HG03571 (cell line): Measurements from ENCODE around the gene RALGPS2.

Experiments
- ATAC-seq: cut with Tn5 transposase; IDR thresholded peaks from one replicate; pipeline ENCODE4 v1.9.1; 2021; ENCODE audit not compliant: unreplicated experiment

RALGPS2 gene

GRCh38 chr1:178960482-178961240, 235.6 kb downstream of the RALGPS2 start:
- ATAC-seq: no peak

DNA sequence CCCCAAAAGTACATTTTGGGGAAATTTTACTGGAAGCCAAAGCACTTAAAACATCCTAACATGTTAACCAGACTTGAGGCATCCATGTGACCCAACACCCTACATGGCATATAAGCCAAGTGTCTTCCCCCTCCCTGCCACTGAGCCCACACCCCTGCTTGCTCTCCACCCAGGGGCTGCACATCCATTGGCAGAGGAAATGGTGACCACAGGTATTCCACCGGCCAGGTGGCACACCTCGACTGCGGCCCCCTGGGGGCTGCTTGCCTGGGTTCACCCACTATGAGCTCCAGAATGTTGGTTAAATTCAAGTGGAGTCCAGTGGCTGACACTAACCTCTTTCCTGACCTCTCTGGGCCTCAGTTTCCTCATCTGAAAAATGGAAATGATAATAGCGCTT, 236.3 kb downstream of the RALGPS2 start:
- ATAC-seq: no peak

- no peak for ATAC-seq
These were observed 236.8 kb downstream of the RALGPS2 start for GRCh38 chr1:178961868-178962267.

GRCh38 chr1:178962853-178963711, 238.0 kb downstream of the RALGPS2 start:
- no peak for ATAC-seq

- ATAC-seq: no peak
These were observed 239.7 kb downstream of the RALGPS2 start for GRCh38 chr1:178964469-178965330.

GRCh38 chr1:178966312-178966711, 241.3 kb downstream of the RALGPS2 start:
- no peak for ATAC-seq

DNA sequence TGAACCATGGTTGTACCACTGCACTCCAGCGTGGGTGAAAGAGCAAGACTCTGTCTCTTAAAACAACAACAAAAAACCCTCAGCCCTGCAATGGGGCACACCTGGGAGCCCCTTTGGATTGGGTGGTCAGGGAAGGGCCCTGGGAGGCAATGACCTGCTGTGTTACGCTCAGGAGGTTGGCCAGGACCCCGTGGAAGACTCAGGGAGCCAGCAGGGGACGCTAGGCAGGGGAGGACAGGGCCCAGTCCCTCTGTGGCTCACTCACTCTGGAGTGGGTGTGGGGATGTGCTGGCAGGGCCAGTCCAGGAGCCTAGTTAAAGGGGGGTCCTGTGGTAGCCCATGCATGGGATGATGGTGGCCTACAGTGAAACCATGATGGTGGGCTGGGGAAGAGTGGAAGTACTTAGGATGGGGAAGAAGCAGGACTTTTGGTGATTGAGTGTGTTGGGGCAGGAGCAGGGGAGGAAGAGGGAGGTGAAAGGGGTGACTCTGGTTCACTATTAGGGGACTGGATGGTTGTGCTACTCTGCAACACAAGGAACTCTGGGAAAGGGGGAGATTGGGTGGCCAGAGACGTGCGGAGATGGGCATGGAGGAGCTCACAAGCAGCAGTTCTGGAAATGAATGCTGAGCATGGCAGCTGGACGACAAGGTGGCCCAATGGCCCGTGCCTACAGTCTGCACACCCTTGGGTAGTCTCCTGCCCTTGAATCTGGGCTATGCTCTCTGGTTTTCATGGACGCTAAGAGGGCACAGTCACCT, 244.4 kb downstream of the RALGPS2 start:
- ATAC-seq: no peak

DNA sequence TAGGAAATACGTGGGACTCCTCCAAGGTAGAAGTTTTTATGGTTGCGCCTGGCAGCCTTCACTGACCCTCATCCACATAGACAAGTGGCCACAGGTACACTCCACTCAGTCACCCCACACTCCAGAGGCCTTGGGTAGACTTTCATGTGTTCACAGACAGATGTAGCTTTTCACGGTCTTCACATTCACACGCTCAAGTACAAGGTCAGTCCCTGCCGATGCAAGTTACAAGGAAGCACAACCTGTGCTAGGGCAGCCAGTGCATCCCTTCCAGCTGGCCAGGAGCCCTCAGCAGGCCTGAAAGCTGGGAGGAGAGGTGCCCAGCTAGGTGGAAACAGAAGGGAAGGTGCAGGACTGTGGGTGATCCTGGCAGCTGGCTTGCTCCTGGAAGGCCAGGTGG, 245.1 kb downstream of the RALGPS2 start:
- ATAC-seq: no peak
